H9 (cell line): Measurements from ENCODE around the gene NUDCD2. TPM values are rescaled to one million over a fixed set of nuclear protein-coding genes. Genes with fewer than 3 reads are reported as not detected.
A peak's percentile ranks its signal among the peaks of the same experiment; 100 is the strongest.

ENCODE experiments used
- DNase-seq: peaks from one replicate; pipeline ENCODE4 v3.0.0-alpha.2; 2017
- H2AFZ ChIP-seq: one replicate; pipeline ENCODE4 v1.6.1; 2013; ENCODE audit warnings: mild to moderate bottlenecking, low read length, control low read depth, moderate library complexity
- H2AK5ac ChIP-seq: 2 replicates; pipeline ENCODE4 v1.6.1; 2013; ENCODE audit warnings: low read length, control low read depth, mixed read lengths; ENCODE audit not compliant: insufficient read length
- H2BK120ac ChIP-seq: one replicate; pipeline ENCODE4 v1.6.1; 2013; ENCODE audit warnings: low read depth, mild to moderate bottlenecking, low read length, control low read depth, inconsistent platforms; ENCODE audit not compliant: poor library complexity, severe bottlenecking
- H2BK12ac ChIP-seq: 2 replicates; pipeline ENCODE4 v1.6.1; 2013; ENCODE audit warnings: low read length, control low read depth, mixed read lengths, low read depth; ENCODE audit not compliant: insufficient read length
- H2BK15ac ChIP-seq: 2 replicates; pipeline ENCODE4 v1.6.1; 2013; ENCODE audit warnings: low read depth, low read length, control low read depth
- H2BK20ac ChIP-seq: one replicate; pipeline ENCODE4 v1.6.1; 2013; ENCODE audit warnings: low read depth, mild to moderate bottlenecking, low read length, control low read depth, inconsistent platforms; ENCODE audit not compliant: poor library complexity, severe bottlenecking
- H2BK5ac ChIP-seq: 2 replicates; pipeline ENCODE4 v1.6.1; 2013; ENCODE audit warnings: low read length, control low read depth, mixed read lengths; ENCODE audit not compliant: insufficient read length
- H3K14ac ChIP-seq: 2 replicates; pipeline ENCODE4 v1.6.1; 2013; ENCODE audit warnings: low read length, control low read depth; ENCODE audit not compliant: insufficient read depth
- H3K18ac ChIP-seq: 2 replicates; pipeline ENCODE4 v1.6.1; 2013; ENCODE audit warnings: low read depth, mild to moderate bottlenecking, mixed read lengths, low read length, control low read depth; ENCODE audit not compliant: insufficient read length
- H3K23ac ChIP-seq: 2 replicates; pipeline ENCODE4 v1.6.1; 2013; ENCODE audit warnings: low read length, control low read depth, mixed read lengths, low read depth; ENCODE audit not compliant: insufficient read length
- H3K23me2 ChIP-seq: 2 replicates; pipeline ENCODE4 v1.6.1; 2013; ENCODE audit warnings: low read depth, mild to moderate bottlenecking, mixed read lengths, low read length, control low read depth; ENCODE audit not compliant: insufficient read length, poor library complexity, severe bottlenecking
- H3K27ac ChIP-seq: 2 replicates; pipeline ENCODE4 v1.5.1; 2013; ENCODE audit warnings: low read length, control low read depth, mixed read lengths, low read depth; ENCODE audit not compliant: insufficient read length
- H3K27me3 ChIP-seq: 2 replicates; pipeline ENCODE4 v1.6.1; 2013; ENCODE audit warnings: low read length, control low read depth, inconsistent platforms; ENCODE audit not compliant: insufficient read depth
- H3K4ac ChIP-seq: 2 replicates; pipeline ENCODE4 v1.6.1; 2013; ENCODE audit warnings: low read depth, mild to moderate bottlenecking, control low read depth, inconsistent platforms, low read length, moderate library complexity
- H3K4me1 ChIP-seq: 2 replicates; pipeline ENCODE4 v1.6.1; 2013; ENCODE audit warnings: low read length, control low read depth, inconsistent platforms; ENCODE audit not compliant: insufficient read depth
- H3K4me2 ChIP-seq: 2 replicates; pipeline ENCODE4 v1.6.1; 2013; ENCODE audit warnings: low read length, control low read depth, mixed read lengths; ENCODE audit not compliant: insufficient read length, insufficient read depth
- H3K56ac ChIP-seq: 2 replicates; pipeline ENCODE4 v1.6.1; 2013; ENCODE audit warnings: low read depth, mild to moderate bottlenecking, mixed read lengths, low read length, control low read depth; ENCODE audit not compliant: insufficient read length
- H3K79me1 ChIP-seq: 2 replicates; pipeline ENCODE4 v1.6.1; 2013; ENCODE audit warnings: low read depth, mild to moderate bottlenecking, moderate library complexity, low read length, control low read depth, inconsistent platforms; ENCODE audit not compliant: insufficient read depth, poor library complexity, severe bottlenecking
- H3K79me2 ChIP-seq: 2 replicates; pipeline ENCODE4 v1.6.1; 2013; ENCODE audit warnings: low read length, control low read depth, inconsistent platforms; ENCODE audit not compliant: insufficient read depth
- H3K9ac ChIP-seq: 2 replicates; pipeline ENCODE4 v1.6.1; 2013; ENCODE audit warnings: low read length, control low read depth, mixed read lengths; ENCODE audit not compliant: insufficient read length; ENCODE audit errors: extremely low read depth
- H3K9me3 ChIP-seq: one replicate; pipeline ENCODE4 v1.6.1; 2013; ENCODE audit warnings: low read depth, low read length, inconsistent platforms; ENCODE audit not compliant: control insufficient read depth
- H3T11ph ChIP-seq: one replicate; pipeline ENCODE4 v1.6.1; 2013; ENCODE audit warnings: mild to moderate bottlenecking, low read length, control low read depth, inconsistent platforms
- H4K20me1 ChIP-seq: one replicate; pipeline ENCODE4 v1.6.1; 2013; ENCODE audit not compliant: control insufficient read depth, insufficient read length, insufficient read depth
- H4K5ac ChIP-seq: 2 replicates; pipeline ENCODE4 v1.6.1; 2013; ENCODE audit warnings: low read depth, mild to moderate bottlenecking, mixed read lengths, low read length, control low read depth; ENCODE audit not compliant: insufficient read length
- H4K8ac ChIP-seq: replicated peaks from 2 replicates; pipeline ENCODE4 v1.6.1; 2013; ENCODE audit warnings: low read length, control low read depth, mixed read lengths, low read depth; ENCODE audit not compliant: insufficient read length
- H4K91ac ChIP-seq: 2 replicates; pipeline ENCODE4 v1.6.1; 2013; ENCODE audit warnings: low read depth, mild to moderate bottlenecking, moderate library complexity, mixed read lengths, low read length, control low read depth; ENCODE audit not compliant: insufficient read length
- H3K27ac Mint-ChIP-seq, 3 experiments: 2 replicates in 2 of 3; 3 replicates in 1 of 3; pipeline ENCODE4 v1.8.0; 2020 to 2021; ENCODE audit warnings: mixed read lengths in 3 of 3, mild to moderate bottlenecking in 1 of 3, moderate library complexity in 1 of 3
- H3K27me3 Mint-ChIP-seq: 2 replicates; pipeline ENCODE4 v1.8.0; 2021; ENCODE audit warnings: low read depth, mild to moderate bottlenecking, moderate library complexity, mixed read lengths
- H3K36me3 Mint-ChIP-seq, 3 experiments: 2 replicates in 2 of 3; 3 replicates in 1 of 3; pipeline ENCODE4 v1.8.0; 2020 to 2021; ENCODE audit warnings: low read depth in 3 of 3, mixed read lengths in 3 of 3; ENCODE audit not compliant: insufficient read depth in 1 of 3
- H3K4me1 Mint-ChIP-seq, 2 experiments: 2 replicates each; pipeline ENCODE4 v1.8.0; 2020; ENCODE audit warnings: mixed read lengths in 2 of 2
- H3K4me3 Mint-ChIP-seq, 2 experiments: 2 replicates in 1 of 2; 3 replicates in 1 of 2; pipeline ENCODE4 v1.8.0; 2020 to 2021; ENCODE audit warnings: mild to moderate bottlenecking in 2 of 2, mixed read lengths in 2 of 2, moderate library complexity in 1 of 2
- H3K9me3 Mint-ChIP-seq, 2 experiments: 2 replicates in 1 of 2; 3 replicates in 1 of 2; pipeline ENCODE4 v1.8.0; 2020; ENCODE audit warnings: mild to moderate bottlenecking in 2 of 2, mixed read lengths in 2 of 2, moderate library complexity in 1 of 2
- CTCF ChIP-seq: fragments of 200-600 bp; sonication (generic); conservative IDR thresholded peaks from 3 replicates; pipeline ENCODE4 v1.8.0; 2021; ENCODE audit warnings: antibody characterized with exemption, mild to moderate bottlenecking
- WGBS: extraction: QIAGEN DNeasy Blood & Tissue Kit; methylation state at CpG from one replicate; pipeline ENCODE4 v1.1.7; 2013; ENCODE audit warnings: missing lambda C conversion rate, low lambda C conversion rate, mixed read lengths; ENCODE audit not compliant: insufficient read length; ENCODE audit errors: extremely low coverage; 5-methylcytosine and 5-hydroxymethylcytosine counted together
- total RNA-seq: library from RNA; stranded (reverse); gene quantifications from 2 replicates; pipeline ENCODE4 v1.2.1, GENCODE V29; 2021

The NUDCD2 gene
- total RNA-seq, 1 experiment from 2014 or later = 42.2 TPM

GRCh38 chr5:163489745-163490075 is 29.8 kb upstream of the NUDCD2 start:
- DNase-seq = no peak

More at GRCh38 chr5:163489745-163490075, 29.8 kb upstream of the NUDCD2 start:
- Histone ChIP-seq H3K14ac (no peak overlapping the region), H2AFZ (no peak overlapping the region), H4K91ac (no peak overlapping the region), H3K4me2 (no peak overlapping the region), H4K5ac (no peak overlapping the region), H3K56ac (no peak overlapping the region), H3K18ac (no peak overlapping the region), H3K4me1 (no peaks in the 10 kb centered on the region; the same call in 1 of the 2 replicates), H2BK15ac (no peak overlapping the region), H4K8ac (no peak overlapping the region), H3K9ac (no peak overlapping the region), H4K20me1 (no peaks in the 10 kb centered on the region), H2BK120ac (no peak overlapping the region), H3K23me2 (no peaks in the 10 kb centered on the region), H2BK12ac (no peak overlapping the region), H2BK20ac (no peak overlapping the region), H2BK5ac (no peak overlapping the region), H3K79me2 (no peaks in the 10 kb centered on the region), H3K23ac (no peak overlapping the region), H3K79me1 (no peaks in the 10 kb centered on the region), H3K4ac (no peak overlapping the region), H3K27ac (no peak overlapping the region), H3K9me3 (no peaks in the 10 kb centered on the region), H3T11ph (no peak overlapping the region), H3K27me3 (no peaks in the 10 kb centered on the region), H2AK5ac (no peak overlapping the region)
- Mint-ChIP-seq H3K36me3 (peaks cover 49 to 70% (median 69%) of the 10 kb centered on the region in 3 experiments), H3K4me1 (0 out of 4 replicates have a peak, but pooled peaks cover 0 to 2% of the 10 kb centered on the region in 2 experiments), H3K9me3 (peaks cover 21% of the 10 kb centered on the region in 2 experiments), H3K27ac (peak overlapping the region in 1 of 3 experiments; percentile 46; a peak in 2 of 7 replicates), H3K4me3 (no peak overlapping the region), H3K27me3 (no peaks in the 10 kb centered on the region)
- WGBS = no CpG with 5 or more reads among the region's 3 CpGs
- TF ChIP-seq CTCF = no peak
